Measurements from ENCODE around the gene PRLHR.

PRLHR gene

GRCh38 chr10:118571123-118571522 is 24.3 kb downstream of the PRLHR start:
- no peaks in the 10 kb centered on the region for H3K27me3 ChIP-seq (replicated peaks; ENCODE audit: control insufficient read depth, insufficient read depth, low read length)
- no peaks in the 10 kb centered on the region for H3K36me3 ChIP-seq (ENCODE audit: control insufficient read depth, insufficient read depth, low read length)
- no peak overlapping the region for H3K4me3 ChIP-seq (replicated peaks; ENCODE audit: low read depth, low read length)
- TF ChIP-seq, protein P1, sequence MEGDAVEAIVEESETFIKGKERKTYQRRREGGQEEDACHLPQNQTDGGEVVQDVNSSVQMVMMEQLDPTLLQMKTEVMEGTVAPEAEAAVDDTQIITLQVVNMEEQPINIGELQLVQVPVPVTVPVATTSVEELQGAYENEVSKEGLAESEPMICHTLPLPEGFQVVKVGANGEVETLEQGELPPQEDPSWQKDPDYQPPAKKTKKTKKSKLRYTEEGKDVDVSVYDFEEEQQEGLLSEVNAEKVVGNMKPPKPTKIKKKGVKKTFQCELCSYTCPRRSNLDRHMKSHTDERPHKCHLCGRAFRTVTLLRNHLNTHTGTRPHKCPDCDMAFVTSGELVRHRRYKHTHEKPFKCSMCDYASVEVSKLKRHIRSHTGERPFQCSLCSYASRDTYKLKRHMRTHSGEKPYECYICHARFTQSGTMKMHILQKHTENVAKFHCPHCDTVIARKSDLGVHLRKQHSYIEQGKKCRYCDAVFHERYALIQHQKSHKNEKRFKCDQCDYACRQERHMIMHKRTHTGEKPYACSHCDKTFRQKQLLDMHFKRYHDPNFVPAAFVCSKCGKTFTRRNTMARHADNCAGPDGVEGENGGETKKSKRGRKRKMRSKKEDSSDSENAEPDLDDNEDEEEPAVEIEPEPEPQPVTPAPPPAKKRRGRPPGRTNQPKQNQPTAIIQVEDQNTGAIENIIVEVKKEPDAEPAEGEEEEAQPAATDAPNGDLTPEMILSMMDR (IDR thresholded peaks at IDR 0.05; ENCODE audit: insufficient read depth, low read length, poor library complexity, severe bottlenecking): no peak
- no peak for DNase-seq (ENCODE audit: extremely low read depth, insufficient read length)

- Histone ChIP-seq H3K36me3 (ENCODE audit: control insufficient read depth, insufficient read depth, low read length) (no peaks in the 10 kb centered on the region), H3K4me3 (replicated peaks; ENCODE audit: low read depth, low read length) (no peak overlapping the region), H3K27me3 (replicated peaks; ENCODE audit: control insufficient read depth, insufficient read depth, low read length) (no peaks in the 10 kb centered on the region; the same call in 1 of the 2 replicates)
- TF ChIP-seq, protein P1 (IDR thresholded peaks at IDR 0.05; ENCODE audit: insufficient read depth, low read length, poor library complexity, severe bottlenecking): no peak
- no peak for DNase-seq (ENCODE audit: extremely low read depth, insufficient read length)
Measured at GRCh38 chr10:118570591-118570990, 24.9 kb downstream of the PRLHR start.

GRCh38 chr10:118569882-118570252 is 25.6 kb downstream of the PRLHR start:
- no peaks in the 10 kb centered on the region for H3K36me3 ChIP-seq (ENCODE audit: control insufficient read depth, insufficient read depth, low read length)
- TF ChIP-seq, protein P1 (IDR thresholded peaks at IDR 0.05; ENCODE audit: insufficient read depth, low read length, poor library complexity, severe bottlenecking): no peak
- H3K27me3 ChIP-seq (replicated peaks; ENCODE audit: control insufficient read depth, insufficient read depth, low read length): no peaks in the 10 kb centered on the region; the same call in none of the 2 replicates
- DNase-seq (ENCODE audit: extremely low read depth, insufficient read length): no peak
- no peak overlapping the region for H3K4me3 ChIP-seq (replicated peaks; ENCODE audit: low read depth, low read length)

- Histone ChIP-seq H3K4me3 (replicated peaks; ENCODE audit: low read depth, low read length) (no peak overlapping the region), H3K27me3 (replicated peaks; ENCODE audit: control insufficient read depth, insufficient read depth, low read length) (no peaks in the 10 kb centered on the region; the same call in none of the 2 replicates), H3K36me3 (ENCODE audit: control insufficient read depth, insufficient read depth, low read length) (no peaks in the 10 kb centered on the region)
- DNase-seq (ENCODE audit: extremely low read depth, insufficient read length): no peak
- TF ChIP-seq, protein P1 (IDR thresholded peaks at IDR 0.05; ENCODE audit: insufficient read depth, low read length, poor library complexity, severe bottlenecking): no peak
Measured at GRCh38 chr10:118569241-118569881, 26.1 kb downstream of the PRLHR start.

GRCh38 chr10:118568327-118568848 is 27.1 kb downstream of the PRLHR start:
- no peaks in the 10 kb centered on the region; the same call in none of the 2 replicates for H3K27me3 ChIP-seq (replicated peaks; ENCODE audit: control insufficient read depth, insufficient read depth, low read length)
- H3K4me3 ChIP-seq (replicated peaks; ENCODE audit: low read depth, low read length): no peak overlapping the region
- no peaks in the 10 kb centered on the region for H3K36me3 ChIP-seq (ENCODE audit: control insufficient read depth, insufficient read depth, low read length)
- no peak for DNase-seq (ENCODE audit: extremely low read depth, insufficient read length)
- TF ChIP-seq, protein P1 (IDR thresholded peaks at IDR 0.05; ENCODE audit: insufficient read depth, low read length, poor library complexity, severe bottlenecking): peak; percentile 53

All from GM06990 (cell line).